ENCODE data around the gene APBA1. TPM values are rescaled to one million over a fixed set of nuclear protein-coding genes. Genes with fewer than 3 reads are reported as not detected.
A peak's percentile ranks its signal among the peaks of the same experiment; 100 is the strongest.
"Not testable (repeated sequence)": the region's sequence is repeated elsewhere in the genome, so short reads cannot be mapped to it uniquely, and the experiment has no call there.

Gene APBA1
- total RNA-seq, 1 experiment from 2014 or later: 11.0 TPM

DNA sequence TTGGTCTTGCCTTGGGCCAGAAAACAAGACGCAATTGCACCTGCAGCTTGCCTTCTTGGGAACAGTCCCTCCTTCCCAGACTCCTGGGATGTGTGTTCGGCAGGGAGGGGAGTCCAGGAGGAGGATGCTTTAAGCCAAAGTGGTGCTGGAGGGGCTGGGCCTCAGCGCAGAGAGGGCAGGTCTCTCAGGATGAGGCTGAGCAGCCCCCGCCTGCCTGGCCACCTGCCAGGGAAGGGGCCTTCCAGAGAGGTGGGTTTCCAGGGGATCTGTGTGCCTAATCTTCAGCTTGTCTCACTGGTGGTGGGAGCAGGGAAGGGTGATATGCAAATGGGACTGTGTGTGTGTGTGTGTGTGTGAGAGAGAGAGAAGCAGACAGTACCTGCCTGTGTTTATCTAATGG, 242.0 kb downstream of the APBA1 start:
- H3K9me3 ChIP-seq (replicated peaks): no peaks in the 10 kb centered on the region
- H3K4me3 ChIP-seq: no peak overlapping the region
- H3K36me3 ChIP-seq: no peaks in the 10 kb centered on the region
- H3K27me3 ChIP-seq (replicated peaks): no peaks in the 10 kb centered on the region
- DNase-seq (ENCODE audit: low read depth in 1 of 2, low spot score in 2 of 2): no peak
- no peak overlapping the region for H3K27ac ChIP-seq
- H3K4me1 ChIP-seq (replicated peaks): no peaks in the 10 kb centered on the region

DNA sequence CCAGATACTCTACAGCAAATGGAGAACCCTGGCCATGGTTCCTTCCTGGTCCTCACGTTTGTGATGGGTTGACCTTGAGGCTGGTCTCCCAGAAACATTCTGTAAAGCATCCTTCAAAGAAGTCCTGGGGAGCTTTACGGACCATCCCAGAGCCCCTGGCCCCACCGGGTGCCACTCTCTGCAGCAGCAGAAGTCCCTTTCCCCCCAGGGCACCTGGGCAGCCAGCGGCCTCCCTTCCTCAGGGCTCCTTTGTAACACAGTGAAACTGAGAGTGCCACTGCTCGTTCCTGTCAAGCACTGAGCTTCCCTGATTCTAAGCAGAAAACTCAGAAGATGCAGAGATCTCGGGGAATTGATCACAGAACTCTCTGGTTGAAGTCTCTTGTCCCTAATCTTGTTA, 242.9 kb downstream of the APBA1 start:
- no peak for DNase-seq (ENCODE audit: low read depth in 1 of 2, low spot score in 2 of 2)
- Histone ChIP-seq H3K36me3 (no peaks in the 10 kb centered on the region), H3K4me1 (replicated peaks) (no peaks in the 10 kb centered on the region), H3K27ac (no peak overlapping the region), H3K9me3 (replicated peaks) (no peaks in the 10 kb centered on the region), H3K27me3 (replicated peaks) (no peaks in the 10 kb centered on the region), H3K4me3 (no peak overlapping the region)

DNA sequence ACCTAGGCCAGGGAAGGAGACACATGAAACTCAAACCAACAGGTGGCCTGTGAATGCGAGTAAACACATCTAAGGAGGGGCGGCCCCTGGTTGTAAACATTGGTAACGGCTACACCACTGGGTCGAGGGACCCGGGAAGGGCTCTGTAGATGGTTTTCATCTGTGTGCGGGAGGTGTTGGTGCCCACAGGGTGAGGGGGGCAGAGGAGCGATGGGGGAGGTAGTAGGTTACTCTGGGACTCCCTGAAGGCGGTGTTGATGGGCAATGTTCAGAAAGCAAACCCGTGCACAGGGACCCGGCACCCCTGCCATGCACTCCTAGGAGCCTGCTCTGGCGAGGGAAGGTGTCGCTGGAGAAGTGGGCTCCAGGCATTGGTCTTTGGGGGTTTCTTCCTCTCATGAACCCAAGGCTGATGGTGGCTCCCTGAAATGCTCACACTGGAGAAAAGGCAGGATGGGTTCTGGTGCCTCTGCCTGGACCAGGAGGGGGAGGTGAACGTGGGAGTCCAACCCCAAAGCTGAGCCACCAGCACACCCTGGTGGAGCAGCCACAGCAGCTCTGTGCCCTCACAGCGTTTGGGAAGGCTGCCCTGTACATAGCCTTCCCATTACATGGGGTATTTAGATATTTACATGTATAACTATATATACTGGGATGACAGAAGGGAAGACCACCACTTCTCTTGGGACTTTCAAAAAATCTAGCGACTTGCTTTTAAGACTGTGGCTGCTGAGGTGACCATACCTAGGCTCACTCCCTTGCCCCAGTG, 244.0 kb downstream of the APBA1 start:
- H3K27me3 ChIP-seq (replicated peaks): no peaks in the 10 kb centered on the region
- H3K27ac ChIP-seq: no peak overlapping the region
- no peak overlapping the region for H3K4me3 ChIP-seq

DNA sequence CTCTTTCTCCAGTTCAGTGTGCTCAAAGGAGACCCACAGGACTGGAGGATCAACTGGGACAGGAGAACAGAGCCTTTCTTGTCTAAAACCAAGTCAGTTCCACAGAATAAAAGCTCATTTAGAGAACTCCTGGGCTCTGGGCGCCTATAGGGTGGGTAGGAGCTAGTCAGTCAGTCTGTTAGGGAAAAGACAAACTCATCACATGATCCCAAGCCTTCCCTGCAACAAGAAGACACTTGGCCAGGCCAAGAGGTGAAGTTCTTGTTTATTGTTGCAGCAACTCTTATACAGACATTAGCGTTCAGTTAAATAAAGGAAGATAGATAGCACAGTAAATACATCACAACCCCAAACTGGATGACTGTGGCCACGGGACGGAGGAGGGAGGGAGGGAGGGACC, 244.9 kb downstream of the APBA1 start:
- Histone ChIP-seq H3K36me3 (no peaks in the 10 kb centered on the region), H3K4me1 (replicated peaks) (no peaks in the 10 kb centered on the region), H3K9me3 (replicated peaks) (no peaks in the 10 kb centered on the region), H3K4me3 (no peak overlapping the region), H3K27me3 (replicated peaks) (no peaks in the 10 kb centered on the region), H3K27ac (no peak overlapping the region)
- no peak for DNase-seq (ENCODE audit: low read depth in 1 of 2, low spot score in 2 of 2)

More for the DNA sequence above, 244.0 kb downstream of the APBA1 start:
- Histone ChIP-seq H3K36me3 (no peaks in the 10 kb centered on the region), H3K4me1 (replicated peaks) (no peaks in the 10 kb centered on the region), H3K9me3 (replicated peaks) (no peaks in the 10 kb centered on the region)
- no peak for DNase-seq (ENCODE audit: low read depth in 1 of 2, low spot score in 2 of 2)

DNA sequence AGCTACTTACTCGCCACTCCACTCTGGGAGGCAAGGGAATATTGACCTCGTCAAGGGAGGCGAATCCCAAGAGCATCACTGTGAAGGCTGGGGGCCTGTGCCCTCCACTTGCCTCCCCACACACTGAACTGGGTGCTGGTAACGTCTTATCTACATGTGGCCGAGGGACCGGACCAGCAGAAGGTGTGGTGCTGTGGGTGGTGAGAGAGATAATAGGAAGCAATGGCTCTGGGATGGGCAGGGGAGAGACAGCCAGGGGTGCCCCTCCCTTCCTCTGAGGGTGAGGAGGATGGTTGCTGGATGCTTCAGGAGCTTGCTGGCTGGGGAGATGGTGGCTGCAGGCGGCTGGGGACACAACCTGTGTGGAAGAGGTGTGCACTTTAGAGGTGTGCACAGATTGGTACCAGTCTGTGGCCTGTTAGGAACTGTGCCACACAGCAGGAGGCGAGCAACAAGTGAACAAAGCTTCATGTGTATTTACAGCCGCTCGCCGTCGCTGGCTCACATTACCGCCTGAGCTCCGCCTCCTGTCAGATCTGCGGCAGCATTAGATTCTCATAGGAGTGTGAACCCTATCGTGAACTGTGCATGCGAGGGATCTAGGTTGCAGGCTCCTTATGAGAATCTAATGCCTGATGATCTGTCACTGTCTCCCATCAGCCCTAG, 246.9 kb downstream of the APBA1 start:
- Histone ChIP-seq H3K4me3 (no peak overlapping the region), H3K9me3 (replicated peaks) (no peaks in the 10 kb centered on the region), H3K27me3 (replicated peaks) (no peaks in the 10 kb centered on the region), H3K36me3 (no peaks in the 10 kb centered on the region), H3K27ac (no peak overlapping the region), H3K4me1 (replicated peaks) (no peaks in the 10 kb centered on the region)
- no peak for DNase-seq (ENCODE audit: low read depth in 1 of 2, low spot score in 2 of 2)

DNA sequence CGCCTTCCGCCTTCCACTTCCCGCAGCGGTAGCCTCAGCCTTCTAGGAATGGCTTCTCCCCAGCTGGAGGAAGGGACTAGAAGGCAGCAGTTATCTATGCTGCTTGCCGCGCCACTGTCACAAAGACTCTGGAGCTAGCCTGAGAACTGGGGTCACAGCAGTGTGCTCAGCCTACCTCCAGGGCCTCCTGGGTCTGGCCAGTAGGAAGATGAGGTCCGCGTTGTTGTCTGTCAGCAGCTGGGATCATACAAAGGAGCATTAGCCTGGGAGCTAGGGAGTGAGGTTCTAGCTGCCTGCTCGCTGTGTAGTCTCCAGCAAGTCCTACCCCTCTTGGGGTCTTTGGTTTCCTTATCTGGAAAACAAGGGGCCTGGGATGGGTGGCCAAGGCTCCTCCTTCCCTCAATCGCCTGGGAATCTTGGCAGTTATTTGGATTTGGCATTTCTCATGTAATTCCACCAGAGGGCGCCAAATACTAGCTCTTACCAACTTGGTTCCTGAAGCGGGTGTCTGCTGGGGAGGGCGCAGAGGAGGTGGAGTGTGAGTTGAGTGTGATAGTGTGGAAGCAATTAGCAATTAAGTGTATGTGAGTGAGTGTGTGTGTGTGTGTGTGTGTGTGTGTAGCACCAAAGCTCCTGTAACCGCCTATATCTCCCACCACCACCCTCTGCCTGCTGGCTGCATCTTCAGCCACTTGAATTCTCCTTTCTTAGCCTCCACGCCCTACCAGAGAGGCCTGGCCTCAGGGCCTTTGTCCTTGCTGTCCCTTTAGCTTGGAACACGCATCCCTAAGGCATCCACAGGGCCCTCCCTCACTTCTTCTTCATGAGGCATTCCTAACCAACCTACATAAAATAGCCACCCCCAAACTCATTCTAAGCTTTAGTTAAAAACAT, 250.0 kb downstream of the APBA1 start:
- no peaks in the 10 kb centered on the region for H3K27me3 ChIP-seq (replicated peaks)
- no peaks in the 10 kb centered on the region for H3K36me3 ChIP-seq
- H3K9me3 ChIP-seq (replicated peaks): no peaks in the 10 kb centered on the region
- H3K4me3 ChIP-seq: no peak overlapping the region
- no peaks in the 10 kb centered on the region for H3K4me1 ChIP-seq (replicated peaks)
- DNase-seq (ENCODE audit: low read depth in 1 of 2, low spot score in 2 of 2): peak in 1 of 2 experiments; percentile 57
- no peak overlapping the region for H3K27ac ChIP-seq

DNA sequence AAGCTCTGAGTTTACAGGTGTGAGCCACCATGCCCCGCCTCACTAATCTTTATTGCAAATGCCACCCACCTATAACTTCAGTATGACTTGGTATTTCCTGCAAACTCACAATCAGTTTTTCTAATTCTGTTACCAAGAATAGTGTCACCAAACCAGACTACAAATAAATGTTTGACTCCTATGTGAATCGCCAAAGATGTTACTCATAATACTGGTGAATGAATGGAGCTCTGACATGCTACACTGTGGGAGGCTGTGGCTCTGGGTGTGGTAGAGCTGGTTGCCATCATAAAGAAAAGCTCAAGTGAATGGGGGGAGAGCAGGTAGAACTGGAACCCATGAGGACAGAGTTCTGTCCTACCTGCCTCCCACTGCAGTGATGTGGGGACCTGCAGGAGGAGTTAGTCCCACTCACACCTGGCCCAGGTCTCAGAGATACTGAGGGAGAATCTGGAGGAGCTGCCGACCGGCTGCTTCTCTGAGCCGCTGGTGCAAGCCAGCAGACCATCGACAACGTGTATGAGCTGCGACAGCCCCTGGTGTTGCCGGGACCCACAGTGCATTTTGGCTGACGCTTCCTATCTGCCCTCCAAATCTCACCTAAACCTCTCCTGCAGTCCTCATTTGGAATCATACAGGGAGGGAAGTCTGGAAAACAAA, 251.4 kb downstream of the APBA1 start:
- H3K9me3 ChIP-seq (replicated peaks): no peaks in the 10 kb centered on the region
- H3K36me3 ChIP-seq: no peaks in the 10 kb centered on the region
- DNase-seq (ENCODE audit: low read depth in 1 of 2, low spot score in 2 of 2): no peak
- H3K27me3 ChIP-seq (replicated peaks): no peaks in the 10 kb centered on the region
- H3K27ac ChIP-seq: no peak overlapping the region
- H3K4me3 ChIP-seq: no peak overlapping the region
- no peaks in the 10 kb centered on the region for H3K4me1 ChIP-seq (replicated peaks)

DNA sequence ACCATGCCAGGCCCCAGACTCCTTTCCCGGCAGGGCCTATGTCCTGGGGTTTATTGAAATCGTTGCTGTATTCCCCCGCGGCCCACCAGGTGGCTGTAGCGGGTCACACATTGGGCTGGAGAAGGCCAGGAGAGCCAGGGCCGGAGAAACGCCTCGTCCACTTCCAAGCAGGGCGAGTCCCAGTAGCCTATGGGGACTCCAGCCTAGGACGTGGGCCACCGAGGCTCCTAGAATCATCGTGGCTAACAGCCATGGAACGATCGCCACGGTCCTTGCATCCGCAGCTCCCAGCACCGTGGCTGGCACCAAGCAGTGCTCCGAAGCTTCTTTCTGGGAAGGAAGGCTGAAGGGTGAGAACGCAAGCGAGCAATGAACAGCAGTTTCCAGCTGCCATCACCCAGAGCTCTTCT, 259.4 kb downstream of the APBA1 start:
- Histone ChIP-seq H3K27ac (no peak overlapping the region), H3K9me3 (replicated peaks) (no peaks in the 10 kb centered on the region), H3K4me3 (no peak overlapping the region), H3K36me3 (no peaks in the 10 kb centered on the region), H3K27me3 (replicated peaks) (no peaks in the 10 kb centered on the region), H3K4me1 (replicated peaks) (no peaks in the 10 kb centered on the region)
- DNase-seq (ENCODE audit: low read depth in 1 of 2, low spot score in 2 of 2): no peak

DNA sequence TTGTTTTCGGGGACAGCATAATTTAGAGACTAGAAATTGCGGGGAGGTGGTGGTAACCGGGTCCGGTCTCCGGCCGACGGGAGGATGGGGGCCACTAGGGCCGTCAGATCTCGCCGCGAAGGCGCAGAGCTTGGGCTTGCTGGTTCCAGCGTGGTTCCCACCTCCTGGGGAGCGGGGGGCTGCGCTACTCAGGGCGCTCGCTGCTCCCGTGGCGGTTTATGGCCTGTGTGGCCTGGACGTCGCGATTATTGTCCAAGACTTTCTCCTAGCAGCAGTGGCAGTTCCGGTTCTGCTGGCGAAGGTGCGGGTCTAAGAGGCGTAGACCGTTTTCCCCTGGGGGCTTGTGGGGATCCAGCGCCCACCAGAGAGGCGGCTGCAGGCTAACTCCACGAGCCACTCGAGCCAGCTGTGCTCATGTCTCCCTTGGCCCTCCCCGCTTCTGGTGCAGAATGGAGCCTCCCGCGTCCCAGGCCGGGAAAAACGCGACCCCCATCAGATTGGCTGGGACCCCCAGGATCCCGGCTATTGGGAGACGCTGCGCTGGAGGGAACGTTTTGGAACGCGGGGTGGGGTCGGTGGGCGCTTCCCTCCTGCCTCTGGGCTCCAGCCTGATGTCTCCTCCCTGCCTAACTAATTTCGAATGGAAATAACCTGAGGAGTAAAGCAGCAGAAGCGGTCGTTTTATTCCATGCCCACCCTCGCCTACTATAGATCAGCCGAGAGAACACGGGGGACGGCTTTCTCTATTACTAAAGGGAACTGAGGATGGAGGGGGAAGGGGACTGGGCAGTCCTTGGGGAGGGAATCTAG, 260.0 kb downstream of the APBA1 start:
- no peak overlapping the region for H3K4me3 ChIP-seq
- H3K9me3 ChIP-seq (replicated peaks): no peaks in the 10 kb centered on the region

DNA sequence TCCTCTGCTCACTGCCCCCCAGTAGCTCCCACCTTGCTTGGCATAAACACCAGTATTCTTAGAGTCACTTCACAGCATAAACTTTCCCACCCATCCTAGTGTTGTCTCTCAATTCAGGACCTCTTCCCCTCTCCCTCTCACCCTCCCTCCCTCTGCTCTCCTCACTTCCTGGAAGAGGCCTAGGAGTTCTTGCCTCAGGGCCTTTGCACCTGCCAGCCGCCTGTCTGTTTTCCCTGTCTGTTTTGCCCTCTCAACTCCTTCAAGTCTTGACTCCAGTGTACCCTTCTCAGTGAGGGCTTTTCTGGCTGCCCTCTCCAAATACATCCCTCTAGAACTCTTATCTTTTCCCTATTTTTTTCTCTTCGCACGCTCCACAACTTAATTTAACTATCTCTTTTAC, 260.9 kb downstream of the APBA1 start:
- no peaks in the 10 kb centered on the region for H3K27me3 ChIP-seq (replicated peaks)

More for the DNA sequence above, 260.0 kb downstream of the APBA1 start:
- no peaks in the 10 kb centered on the region for H3K36me3 ChIP-seq
- no peaks in the 10 kb centered on the region for H3K4me1 ChIP-seq (replicated peaks)
- no peak for DNase-seq (ENCODE audit: low read depth in 1 of 2, low spot score in 2 of 2)
- no peak overlapping the region for H3K27ac ChIP-seq
- H3K27me3 ChIP-seq (replicated peaks): no peaks in the 10 kb centered on the region

DNA sequence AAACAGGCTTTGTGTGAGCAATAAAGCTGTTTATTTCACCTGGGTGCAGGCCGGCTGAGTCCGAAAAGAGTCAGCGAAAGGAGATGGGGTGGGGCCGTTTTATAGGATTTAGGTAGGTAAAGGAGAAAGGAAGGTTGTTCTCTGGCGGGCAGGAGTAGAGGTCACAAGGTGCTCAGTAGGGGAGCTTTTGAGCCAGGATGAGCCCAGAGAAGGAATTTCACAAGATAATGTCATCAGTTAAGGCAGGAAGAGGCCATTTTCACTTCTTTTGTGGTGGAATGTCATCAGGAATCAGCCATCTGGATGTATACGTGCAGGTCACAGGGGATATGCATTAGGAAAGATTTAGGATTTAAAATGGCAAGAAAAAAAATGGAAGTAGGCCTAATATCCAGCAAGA, 262.2 kb downstream of the APBA1 start:
- not testable (repeated sequence) for H3K9me3 ChIP-seq (replicated peaks); H3K27ac ChIP-seq; H3K4me3 ChIP-seq; H3K4me1 ChIP-seq (replicated peaks); H3K27me3 ChIP-seq (replicated peaks); H3K36me3 ChIP-seq; DNase-seq (ENCODE audit: low read depth in 1 of 2, low spot score in 2 of 2)

More for the DNA sequence above, 260.9 kb downstream of the APBA1 start:
- no peak for DNase-seq (ENCODE audit: low read depth in 1 of 2, low spot score in 2 of 2)
- H3K9me3 ChIP-seq (replicated peaks): no peaks in the 10 kb centered on the region
- H3K27ac ChIP-seq: no peak overlapping the region
- H3K4me3 ChIP-seq: no peak overlapping the region
- no peaks in the 10 kb centered on the region for H3K36me3 ChIP-seq
- H3K4me1 ChIP-seq (replicated peaks): no peaks in the 10 kb centered on the region

DNA sequence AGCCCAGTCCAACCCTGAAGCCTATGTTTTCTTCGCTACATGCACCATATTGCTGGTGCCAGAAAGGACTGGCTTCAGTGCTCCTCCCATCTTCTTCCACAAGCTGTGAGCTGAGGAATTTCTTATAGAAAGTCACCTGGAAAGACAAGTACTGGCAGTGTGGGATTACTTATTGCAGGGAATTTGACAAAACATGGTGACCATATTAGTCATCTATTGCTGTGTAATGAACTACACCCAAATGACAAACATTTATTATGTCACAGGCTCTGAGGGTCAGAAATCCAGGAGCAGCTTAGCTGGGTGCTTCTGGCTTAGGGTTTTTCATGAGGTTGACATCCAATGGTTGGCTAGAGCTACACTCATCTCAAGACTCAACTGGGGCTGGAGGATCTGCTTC, 271.7 kb downstream of the APBA1 start:
- H3K36me3 ChIP-seq: no peaks in the 10 kb centered on the region
- H3K4me3 ChIP-seq: no peak overlapping the region
- H3K27me3 ChIP-seq (replicated peaks): no peaks in the 10 kb centered on the region
- DNase-seq (ENCODE audit: low read depth in 1 of 2, low spot score in 2 of 2): no peak
- no peaks in the 10 kb centered on the region for H3K4me1 ChIP-seq (replicated peaks)
- no peaks in the 10 kb centered on the region for H3K9me3 ChIP-seq (replicated peaks)
- H3K27ac ChIP-seq: no peak overlapping the region

Measured in SJSA1 (cell line).